Measurements from ENCODE around the gene PRTN3.
"Not testable (repeated sequence)": the region's sequence is repeated elsewhere in the genome, so short reads cannot be mapped to it uniquely, and the experiment has no call there.

DNA sequence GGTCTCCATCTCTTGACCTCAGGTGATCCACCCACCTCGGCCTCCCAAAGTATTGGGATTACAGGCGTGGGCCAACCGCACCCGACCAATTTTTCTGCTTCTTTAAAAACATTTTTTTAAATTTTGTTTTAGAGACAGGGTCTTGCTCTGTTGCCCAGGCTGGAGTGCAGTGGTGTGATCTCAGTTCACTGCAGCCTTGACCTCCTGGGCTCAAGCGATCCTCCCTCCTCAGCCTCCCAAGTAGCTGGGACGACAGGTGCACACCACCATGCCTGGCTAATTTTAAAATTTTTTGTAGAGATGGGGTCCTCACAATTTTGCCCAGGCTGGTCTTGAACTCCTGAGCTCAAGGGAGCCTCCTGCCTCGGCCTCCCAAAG, 2.0 kb downstream of the PRTN3 start:
- TF ChIP-seq CTCF, POLR2A (IDR thresholded peaks at IDR 0.05): not testable (repeated sequence)
